ENCODE measurements around the gene ZNF260. TPM values are rescaled to one million over a fixed set of nuclear protein-coding genes. Genes with fewer than 3 reads are reported as not detected.
"Not testable (repeated sequence)": the region's sequence is repeated elsewhere in the genome, so short reads cannot be mapped to it uniquely, and the experiment has no call there.

Gene ZNF260
- total RNA-seq, 2 donors from 2014 or later = 6.6 to 7.2 TPM

GRCh38 chr19:36492689-36493453 lies 35.2 kb downstream of the ZNF260 start:
- intact Hi-C loops (cut with DNase I, micrococcal nuclease) = not testable (repeated sequence)
- peak in 1 of 2 donors; percentile 36 for DNase-seq

GRCh38 chr19:36490846-36491245 lies 37.2 kb downstream of the ZNF260 start:
- intact Hi-C loops (cut with DNase I, micrococcal nuclease) = not testable (repeated sequence)

More at GRCh38 chr19:36492689-36493453, 35.2 kb downstream of the ZNF260 start:
- not testable (repeated sequence) for ATAC-seq

DNA sequence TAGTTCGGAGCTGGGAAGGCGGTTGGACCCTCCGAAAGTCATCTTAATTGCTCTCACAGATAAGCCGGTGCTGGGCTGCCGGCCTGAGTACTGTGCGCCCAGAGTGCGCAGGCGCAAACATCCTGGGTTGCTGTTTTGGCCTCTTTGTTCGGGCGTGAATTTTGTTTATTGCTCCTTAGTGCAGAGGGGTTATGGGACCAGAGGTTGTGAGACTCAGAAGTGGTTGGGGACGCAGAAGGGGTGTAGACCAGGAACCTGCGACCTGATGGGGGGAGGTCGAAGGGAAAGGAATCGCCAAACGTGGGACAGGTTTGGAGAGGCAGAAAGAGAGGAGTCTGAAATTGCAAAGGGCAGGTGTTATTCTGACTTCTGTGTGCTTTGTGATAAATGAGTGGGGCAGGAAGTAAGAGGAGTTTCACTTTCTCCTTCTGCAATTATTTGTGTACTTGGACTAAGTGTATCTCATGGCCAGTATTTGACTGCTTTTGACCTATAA lies 38.1 kb downstream of the ZNF260 start:
- intact Hi-C loops (cut with DNase I, micrococcal nuclease) = no loop called here
- DNase-seq = peak; percentile 83
- peak; percentile 81 for ATAC-seq

More at GRCh38 chr19:36490846-36491245, 37.2 kb downstream of the ZNF260 start:
- ATAC-seq, DNase-seq: not testable (repeated sequence)

GRCh38 chr19:36489118-36489919 lies 38.8 kb downstream of the ZNF260 start, which contains the start of gene ZNF566:
TSS of gene ZNF566 (minus strand) at chr19:36489561. CDS start at chr19:36476557, 13,004 bp downstream.
- peak; percentile 90 to 93 for DNase-seq
- intact Hi-C loops (cut with DNase I, micrococcal nuclease) = no loop called here

GRCh38 chr19:36488846-36489117 lies 39.3 kb downstream of the ZNF260 start:
- ATAC-seq (no peak), DNase-seq (peak in 1 of 2 donors; percentile 33)
- intact Hi-C loops (cut with DNase I, micrococcal nuclease) = no loop called here

More at GRCh38 chr19:36489118-36489919, 38.8 kb downstream of the ZNF260 start, which contains the start of gene ZNF566:
- ATAC-seq = peak; percentile 94

DNA sequence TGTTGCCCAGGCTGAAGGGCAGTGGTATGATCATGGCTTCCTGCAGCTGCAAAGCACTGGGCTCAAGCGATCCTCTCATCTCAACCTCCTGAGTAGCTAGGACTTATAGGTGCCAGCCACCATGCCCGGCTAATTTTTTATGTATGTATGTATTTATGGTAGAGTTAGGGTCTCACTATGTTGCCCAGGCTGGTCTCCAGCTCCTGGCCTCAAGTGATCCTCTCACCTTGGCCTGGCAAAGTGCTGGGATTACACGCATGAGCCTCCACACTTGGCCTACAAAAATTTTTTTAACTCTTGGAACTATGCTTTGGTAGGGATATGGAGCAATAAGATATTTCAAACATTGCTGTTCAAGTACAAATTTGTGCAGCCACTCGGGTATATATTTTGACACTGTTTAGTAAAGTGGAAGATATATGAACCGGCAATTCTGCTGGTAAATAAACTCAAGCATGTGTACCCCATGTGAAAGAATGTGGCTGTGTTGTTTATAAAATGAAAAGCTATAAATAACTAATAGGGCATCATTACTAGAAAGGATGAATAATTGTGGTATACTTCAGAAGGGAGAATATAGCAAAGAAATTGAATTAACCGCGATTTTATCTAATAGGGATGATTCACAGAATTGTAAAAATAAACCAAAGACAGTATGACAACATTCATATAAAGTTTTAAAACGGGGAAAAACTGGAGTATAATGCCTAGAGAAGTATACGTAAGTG lies 39.8 kb downstream of the ZNF260 start:
- ATAC-seq = no peak
- intact Hi-C loops (cut with DNase I, micrococcal nuclease) = no loop called here
- no peak for DNase-seq

- intact Hi-C loops (cut with DNase I, micrococcal nuclease) = no loop called here
- DNase-seq (no peak), ATAC-seq (no peak)
Observed at GRCh38 chr19:36483653-36484052, 44.4 kb downstream of the ZNF260 start.

GRCh38 chr19:36482876-36483275 lies 45.2 kb downstream of the ZNF260 start:
- ATAC-seq = no peak
- DNase-seq = no peak
- intact Hi-C loops (cut with DNase I, micrococcal nuclease) = no loop called here

Other genes with a start within 250 kb of the ZNF260 start
- gene ZFP14, start 149.1 kb downstream of the ZNF260 start, total RNA-seq = 1 to 10 TPM; 3.7 to 4.0 TPM
- gene ZFP82, start 109.6 kb downstream of the ZNF260 start, total RNA-seq = 1 to 10 TPM; 1.5 to 1.6 TPM
- 1 to 10 TPM; 5.7 to 6.8 TPM for gene ZNF566, start 38.7 kb downstream of the ZNF260 start, total RNA-seq
- gene ZNF529, start 45.0 kb upstream of the ZNF260 start, total RNA-seq = 1 to 10 TPM; 4.8 to 4.9 TPM
- gene ZNF382, start 77.0 kb upstream of the ZNF260 start, total RNA-seq = 1 to 10 TPM in 1 of 2 donors, under 1 TPM in 1; 0.49 to 1.5 TPM
- 1 to 10 TPM; 3.5 to 4.2 TPM for gene ZNF461, start 138.6 kb upstream of the ZNF260 start, total RNA-seq
- 1 to 10 TPM; 3.8 to 4.7 TPM for gene ZNF567, start 159.3 kb upstream of the ZNF260 start, total RNA-seq
- 1 to 10 TPM; 1.2 to 1.3 TPM for gene ZNF850, start 244.5 kb upstream of the ZNF260 start, total RNA-seq

All from left colon (tissue), 2 donors.